ENCODE results near the gene C2orf68.
"Not testable (repeated sequence)": the region's sequence is repeated elsewhere in the genome, so short reads cannot be mapped to it uniquely, and the experiment has no call there.

The C2orf68 gene

GRCh38 chr2:85596486-85597143 lies 15.3 kb downstream of the C2orf68 start:
- DNase-seq (ENCODE audit: extremely low spot score): no peak
- ChIA-PET CTCF (interaction anchor here (1.0 to 1.7 kb wide), 4 partner anchors 9 to 175 kb away, joined by 3 to 5 read pairs (median 3); no protein-coding TSS in a partner anchor), POLR2A (interaction anchor here (0.5 to 1.6 kb wide), 2 partner anchors 15 to 16 kb away, joined by 3 to 6 read pairs; partner anchors contain the start of gene C2orf68)
- TF ChIP-seq, protein P1, sequence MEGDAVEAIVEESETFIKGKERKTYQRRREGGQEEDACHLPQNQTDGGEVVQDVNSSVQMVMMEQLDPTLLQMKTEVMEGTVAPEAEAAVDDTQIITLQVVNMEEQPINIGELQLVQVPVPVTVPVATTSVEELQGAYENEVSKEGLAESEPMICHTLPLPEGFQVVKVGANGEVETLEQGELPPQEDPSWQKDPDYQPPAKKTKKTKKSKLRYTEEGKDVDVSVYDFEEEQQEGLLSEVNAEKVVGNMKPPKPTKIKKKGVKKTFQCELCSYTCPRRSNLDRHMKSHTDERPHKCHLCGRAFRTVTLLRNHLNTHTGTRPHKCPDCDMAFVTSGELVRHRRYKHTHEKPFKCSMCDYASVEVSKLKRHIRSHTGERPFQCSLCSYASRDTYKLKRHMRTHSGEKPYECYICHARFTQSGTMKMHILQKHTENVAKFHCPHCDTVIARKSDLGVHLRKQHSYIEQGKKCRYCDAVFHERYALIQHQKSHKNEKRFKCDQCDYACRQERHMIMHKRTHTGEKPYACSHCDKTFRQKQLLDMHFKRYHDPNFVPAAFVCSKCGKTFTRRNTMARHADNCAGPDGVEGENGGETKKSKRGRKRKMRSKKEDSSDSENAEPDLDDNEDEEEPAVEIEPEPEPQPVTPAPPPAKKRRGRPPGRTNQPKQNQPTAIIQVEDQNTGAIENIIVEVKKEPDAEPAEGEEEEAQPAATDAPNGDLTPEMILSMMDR (IDR thresholded peaks at IDR 0.05; ENCODE audit: control extremely low read depth, extremely low read depth, low read depth, missing control alignments): no peak

DNA sequence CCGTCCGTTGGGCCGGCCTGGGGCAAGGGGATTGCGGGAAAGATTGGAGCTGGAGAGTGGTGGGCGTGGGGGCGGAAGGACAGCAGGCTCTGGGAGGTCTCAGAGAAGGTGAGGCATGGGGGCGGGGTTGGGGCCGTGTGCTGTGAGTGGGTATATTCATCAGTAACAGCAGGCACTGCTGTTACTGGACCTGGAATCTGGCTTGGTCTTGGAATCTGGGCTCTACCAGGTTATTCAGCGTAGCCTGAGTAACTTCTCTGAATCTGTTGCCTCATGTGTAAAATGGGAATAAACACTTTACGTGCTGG lies 15.9 kb downstream of the C2orf68 start:
- DNase-seq (ENCODE audit: extremely low spot score): no peak
- POLR2A ChIA-PET: interaction anchor here (0.5 to 1.6 kb wide), 7 partner anchors 10 to 421 kb away, joined by 3 to 9 read pairs (median 4); partner anchors contain the start of genes C2orf68 and MAT2A
- CTCF ChIA-PET: interaction anchor here (1.0 to 1.7 kb wide), 5 partner anchors 9 to 175 kb away, joined by 3 to 10 read pairs (median 4); no protein-coding TSS in a partner anchor
- TF ChIP-seq, protein P1 (IDR thresholded peaks at IDR 0.05; ENCODE audit: control extremely low read depth, extremely low read depth, low read depth, missing control alignments): no peak

- peak; percentile 95 for DNase-seq (ENCODE audit: extremely low spot score)
- TF ChIP-seq, protein P1 (IDR thresholded peaks at IDR 0.05; ENCODE audit: control extremely low read depth, extremely low read depth, low read depth, missing control alignments): no peak
- ChIA-PET CTCF (interaction anchor here (1.0 to 1.7 kb wide), 4 partner anchors 10 to 174 kb away, joined by 3 to 10 read pairs (median 4); no protein-coding TSS in a partner anchor), POLR2A (interaction anchor here (0.6 to 1.6 kb wide), 11 partner anchors 8 to 422 kb away, joined by 3 to 9 read pairs (median 4); partner anchors contain the start of genes C2orf68, GGCX and MAT2A)
Observed at GRCh38 chr2:85595301-85596025, 16.4 kb downstream of the C2orf68 start, which contains the start of gene RNF181. RNF181 (plus strand) TSS chr2:85595745; CDS start chr2:85595764, 19 bp downstream.

GRCh38 chr2:85594715-85595300 lies 17.1 kb downstream of the C2orf68 start:
- TF ChIP-seq, protein P1 (IDR thresholded peaks at IDR 0.05; ENCODE audit: control extremely low read depth, extremely low read depth, low read depth, missing control alignments): no peak
- no peak for DNase-seq (ENCODE audit: extremely low spot score)
- ChIA-PET POLR2A (interaction anchor here (0.6 to 1.6 kb wide), 11 partner anchors 9 to 423 kb away, joined by 3 to 9 read pairs (median 4); partner anchors contain the start of genes C2orf68, GGCX and MAT2A), CTCF (interaction anchor here (1.0 to 2.2 kb wide), 4 partner anchors 10 to 43 kb away, joined by 3 to 10 read pairs (median 6); partner anchors contain the start of gene VAMP5)

- POLR2A ChIA-PET: interaction anchor here (0.7 kb wide), 1 partner anchor 45 kb away, joined by 4 read pairs; no protein-coding TSS in a partner anchor
- DNase-seq (ENCODE audit: extremely low spot score): no peak
- CTCF ChIA-PET: interaction anchor here (0.9 to 2.2 kb wide), 2 partner anchors 10 to 42 kb away, joined by 3 to 7 read pairs; partner anchors contain the start of gene VAMP5
- TF ChIP-seq, protein P1 (IDR thresholded peaks at IDR 0.05; ENCODE audit: control extremely low read depth, extremely low read depth, low read depth, missing control alignments): no peak
Observed at GRCh38 chr2:85593023-85593422, 18.8 kb downstream of the C2orf68 start.

- DNase-seq (ENCODE audit: extremely low spot score): not testable (repeated sequence)
- POLR2A ChIA-PET: interaction anchor here (0.7 kb wide), 2 partner anchors 25 to 136 kb away, joined by 3 to 5 read pairs; no protein-coding TSS in a partner anchor
- CTCF ChIA-PET: interaction anchor here (0.9 to 1.0 kb wide), 2 partner anchors 41 to 44 kb away, joined by 3 read pairs; no protein-coding TSS in a partner anchor
Observed at GRCh38 chr2:85592299-85592698, 19.6 kb downstream of the C2orf68 start.

Data from GM10248 (cell line).